Naive thymus-derived CD4-positive, alpha-beta T cell (primary cell): ENCODE data around the gene ZBTB17. TPM values are rescaled to one million over a fixed set of nuclear protein-coding genes. Genes with fewer than 3 reads are reported as not detected.
"Not testable (repeated sequence)": the region's sequence is repeated elsewhere in the genome, so short reads cannot be mapped to it uniquely, and the experiment has no call there.

Source experiments
- ATAC-seq: fragments of 150-1000 bp; cut with Tn5 transposase; 2 replicates; pipeline ENCODE4 v1.10.0; 2021; ENCODE audit warnings: mild to moderate bottlenecking, moderate library complexity
- CTCF ChIA-PET: fragments of 350-600 bp; sonication (Branson Sonifier 250); formaldehyde crosslinking; loops from one replicate; lab custom pipeline; 2021; ENCODE audit warnings: antibody characterized with exemption; lab: Charles Lee
- POLR2A ChIA-PET: fragments of 350-600 bp; sonication (Branson Sonifier 250); formaldehyde crosslinking; loops from one replicate; lab custom pipeline; 2021; ENCODE audit warnings: antibody characterized with exemption, inconsistent platforms; lab: Charles Lee
- DNase-seq, 9 donors: peaks; one replicate each; pipeline versions ENCODE4 v3.0.0 to v3.0.0-alpha.2; 2020 to 2022; ENCODE audit warnings: mixed read lengths in 1 of 9
- H3K27ac ChIP-seq: one replicate; pipeline ENCODE4 v1.7.0; 2013; ENCODE audit warnings: mild to moderate bottlenecking, low read depth, low read length, moderate library complexity
- H3K27me3 ChIP-seq, 2 donors: one replicate each; pipeline ENCODE4 v1.7.0; 2013; ENCODE audit warnings: low read length in 2 of 2, mild to moderate bottlenecking in 2 of 2, moderate library complexity in 2 of 2; ENCODE audit not compliant: control insufficient read depth in 2 of 2, insufficient read depth in 2 of 2
- H3K36me3 ChIP-seq, 3 experiments: 1 replicate in 2 of 3; 2 replicates in 1 of 3; pipeline ENCODE4 v1.7.0; 2013; ENCODE audit warnings: low read length in 3 of 3, mild to moderate bottlenecking in 3 of 3, moderate library complexity in 1 of 3; ENCODE audit not compliant: insufficient read depth in 3 of 3, control insufficient read depth in 2 of 3
- H3K4me1 ChIP-seq, 2 donors: one replicate each; pipeline ENCODE4 v1.7.0; 2013; ENCODE audit warnings: low read length in 2 of 2, mild to moderate bottlenecking in 2 of 2, moderate library complexity in 1 of 2; ENCODE audit not compliant: control insufficient read depth in 2 of 2, insufficient read depth in 2 of 2
- H3K4me3 ChIP-seq: 2 replicates; pipeline ENCODE4 v1.7.0; 2013; ENCODE audit warnings: mild to moderate bottlenecking, low read length
- H3K9me3 ChIP-seq, 3 experiments: 1 replicate in 2 of 3; 2 replicates in 1 of 3; pipeline ENCODE4 v1.7.0; 2013; ENCODE audit warnings: low read length in 3 of 3; ENCODE audit not compliant: control insufficient read depth in 2 of 3
- H3K27ac Mint-ChIP-seq, 9 donors: one replicate each; pipeline ENCODE4 v1.8.0; 2020 to 2022; ENCODE audit warnings: mixed read lengths in 9 of 9, mild to moderate bottlenecking in 8 of 9, moderate library complexity in 5 of 9, inconsistent platforms in 2 of 9
- H3K27me3 Mint-ChIP-seq, 5 donors: one replicate each; pipeline ENCODE4 v1.8.0; 2021 to 2022; ENCODE audit warnings: mixed read lengths in 5 of 5, mild to moderate bottlenecking in 1 of 5
- H3K36me3 Mint-ChIP-seq, 5 donors: one replicate each; pipeline ENCODE4 v1.8.0; 2020 to 2022; ENCODE audit warnings: mixed read lengths in 5 of 5, mild to moderate bottlenecking in 3 of 5, inconsistent platforms in 1 of 5
- H3K4me1 Mint-ChIP-seq, 7 donors: one replicate each; pipeline ENCODE4 v1.8.0; 2020 to 2022; ENCODE audit warnings: mixed read lengths in 7 of 7, mild to moderate bottlenecking in 3 of 7, inconsistent platforms in 1 of 7
- H3K4me3 Mint-ChIP-seq, 10 donors: one replicate each; pipeline ENCODE4 v1.8.0; 2020 to 2022; ENCODE audit warnings: mild to moderate bottlenecking in 10 of 10, mixed read lengths in 10 of 10, moderate library complexity in 6 of 10, inconsistent platforms in 2 of 10
- H3K9me3 Mint-ChIP-seq, 11 donors: one replicate each; pipeline ENCODE4 v1.8.0; 2020 to 2022; ENCODE audit warnings: mixed read lengths in 11 of 11, mild to moderate bottlenecking in 4 of 11, inconsistent platforms in 1 of 11, moderate library complexity in 1 of 11
- intact Hi-C, 2 donors: fragments of 100-400 bp; cut with micrococcal nuclease; formaldehyde crosslinking; loops; one replicate each; pipeline ENCODE4 v1.15.1; 2023
- polyA plus RNA-seq, 2 donors: library from polyadenylated mRNA; unstranded; fragments of 300-500 nt; fragmentation: Illumina TruSeq; gene quantifications; one replicate each; pipeline ENCODE4 v1.2.3, GENCODE V29; 2021
- total RNA-seq, 6 experiments: library from RNA in 5 of 6; stranded (reverse) in 5 of 6; gene quantifications; 1 replicate in 5 of 6; 2 replicates in 1 of 6; pipeline ENCODE4 v1.2.3 and lab custom pipeline; 2021 to 2026

Gene ZBTB17
- total and polyA plus RNA-seq, 7 experiments from 2014 or later = 11.2 to 85.1 (median 63.5) TPM

GRCh38 chr1:15977947-15978346 is 2.0 kb upstream of the ZBTB17 start:
- CTCF ChIA-PET, H3K36me3 Mint-ChIP-seq, DNase-seq, H3K9me3 ChIP-seq, ATAC-seq, H3K4me3 ChIP-seq, H3K36me3 ChIP-seq, H3K27ac ChIP-seq, H3K27me3 ChIP-seq, H3K27me3 Mint-ChIP-seq, POLR2A ChIA-PET, H3K9me3 Mint-ChIP-seq: not testable (repeated sequence)
- peak overlapping the region in 1 of 10 donors; percentile 43 for H3K4me3 Mint-ChIP-seq
- peaks cover 12 to 17% of the 10 kb centered on the region in 2 donors for H3K4me1 ChIP-seq
- peak overlapping the region in 1 of 9 donors; percentile 33 for H3K27ac Mint-ChIP-seq
- intact Hi-C loops = loop anchor here (5.0 to 10.0 kb wide), 5 partner anchors 229 to 937 kb away; partner anchors contain the start of genes FBXO42 (in 2 of the 2), DNAJC16 (in 1 of the 2) and NECAP2 (in 1 of the 2)
- H3K4me1 Mint-ChIP-seq = peaks cover 20 to 33% (median 26%) of the 10 kb centered on the region in 7 donors

GRCh38 chr1:15975358-15975804 is 520 bp downstream of the ZBTB17 start:
- Histone ChIP-seq H3K9me3 (no peaks in the 10 kb centered on the region), H3K4me3 (peak overlapping the region; percentile 76), H3K27me3 (no peaks in the 10 kb centered on the region), H3K36me3 (peaks cover 0 to 22% (median 0%) of the 10 kb centered on the region in 3 experiments), H3K27ac (peak overlapping the region; percentile 83), H3K4me1 (peaks cover 12 to 17% of the 10 kb centered on the region in 2 donors)
- peaks cover 6 to 26% (median 18%) of the 10 kb centered on the region in 5 donors for H3K36me3 Mint-ChIP-seq
- intact Hi-C loops = loop anchor here (1.0 to 10.0 kb wide), 6 partner anchors 9 to 939 kb away; partner anchors contain the start of genes FBXO42 (in 2 of the 2), DNAJC16 (in 1 of the 2) and NECAP2 (in 1 of the 2)
- H3K27ac Mint-ChIP-seq = peak overlapping the region; percentile 25 to 91 (median 78)
- ChIA-PET CTCF (interaction anchor here (1.0 to 1.7 kb wide), 4 partner anchors 33 to 160 kb away, joined by 3 to 8 read pairs (median 4); no protein-coding TSS in a partner anchor), POLR2A (interaction anchor here (0.6 to 1.9 kb wide), 12 partner anchors 11 to 226 kb away, joined by 3 to 20 read pairs (median 4); no protein-coding TSS in a partner anchor)
- ATAC-seq (peak; percentile 72), DNase-seq (peak in 2 of 9 donors; percentile 56 to 88)
- H3K4me3 Mint-ChIP-seq = peak overlapping the region; percentile 82 to 94 (median 90)
- no peaks in the 10 kb centered on the region for H3K27me3 Mint-ChIP-seq
- peaks cover 0 to 3% (median 0%) of the 10 kb centered on the region in 11 donors for H3K9me3 Mint-ChIP-seq
- peaks cover 22 to 46% (median 42%) of the 10 kb centered on the region in 7 donors for H3K4me1 Mint-ChIP-seq

- H3K27me3 ChIP-seq = no peaks in the 10 kb centered on the region
- POLR2A ChIA-PET = interaction anchor here (0.7 to 1.9 kb wide), 5 partner anchors 10 to 181 kb away, joined by 3 to 20 read pairs (median 4); no protein-coding TSS in a partner anchor
- DNase-seq (no peak), ATAC-seq (no peak)
- Mint-ChIP-seq H3K27me3 (no peaks in the 10 kb centered on the region), H3K4me1 (peaks cover 25 to 49% (median 45%) of the 10 kb centered on the region in 7 donors), H3K9me3 (peaks cover 0 to 3% (median 0%) of the 10 kb centered on the region in 11 donors), H3K4me3 (peak overlapping the region; percentile 82 to 94 (median 90)), H3K27ac (peak overlapping the region; percentile 11 to 90 (median 70)), H3K36me3 (peaks cover 6 to 29% (median 21%) of the 10 kb centered on the region in 5 donors)
- H3K4me3 ChIP-seq = peak overlapping the region; percentile 76
- CTCF ChIA-PET = interaction anchor here (0.7 kb wide), 1 partner anchor 25 kb away, joined by 5 read pairs; no protein-coding TSS in a partner anchor
- peak overlapping the region; percentile 83 for H3K27ac ChIP-seq
- peaks cover 12 to 17% of the 10 kb centered on the region in 2 donors for H3K4me1 ChIP-seq
- intact Hi-C loops = loop anchor here (1.0 to 10.0 kb wide), 6 partner anchors 9 to 940 kb away; partner anchors contain the start of genes FBXO42 (in 2 of the 2), DNAJC16 (in 1 of the 2) and NECAP2 (in 1 of the 2)
- H3K9me3 ChIP-seq = no peaks in the 10 kb centered on the region
- H3K36me3 ChIP-seq = peaks cover 0 to 23% (median 0%) of the 10 kb centered on the region in 3 experiments
These were observed 1.0 kb downstream of the ZBTB17 start for GRCh38 chr1:15974855-15975254.

GRCh38 chr1:15973772-15974171 is 2.1 kb downstream of the ZBTB17 start:
- Mint-ChIP-seq H3K9me3 (peaks cover 0 to 3% (median 0%) of the 10 kb centered on the region in 11 donors), H3K27me3 (no peaks in the 10 kb centered on the region), H3K36me3 (peaks cover 6 to 36% (median 25%) of the 10 kb centered on the region in 5 donors), H3K4me1 (peaks cover 25 to 51% (median 47%) of the 10 kb centered on the region in 7 donors), H3K4me3 (peak overlapping the region in 7 of 10 donors; percentile 0 to 93 (median 22)), H3K27ac (peak overlapping the region in 3 of 9 donors; percentile 36 to 56 (median 39))
- ChIA-PET CTCF (interaction anchor here (0.7 kb wide), 1 partner anchor 92 kb away, joined by 3 read pairs; no protein-coding TSS in a partner anchor), POLR2A (interaction anchor here (0.6 kb wide), 1 partner anchor 59 kb away, joined by 3 read pairs; no protein-coding TSS in a partner anchor)
- no peak for ATAC-seq
- H3K4me3 ChIP-seq = no peak overlapping the region
- H3K36me3 ChIP-seq = peaks cover 0 to 31% (median 0%) of the 10 kb centered on the region in 3 experiments
- intact Hi-C loops = loop anchor here in 1 of 2 donors (10.0 kb wide), 1 partner anchor 941 kb away; no protein-coding TSS in a partner anchor
- H3K9me3 ChIP-seq = no peaks in the 10 kb centered on the region
- peaks cover 14 to 17% of the 10 kb centered on the region in 2 donors for H3K4me1 ChIP-seq
- no peak overlapping the region for H3K27ac ChIP-seq
- DNase-seq = no peak
- H3K27me3 ChIP-seq = no peaks in the 10 kb centered on the region

- Histone ChIP-seq H3K27me3 (no peaks in the 10 kb centered on the region), H3K36me3 (peaks cover 0 to 40% (median 0%) of the 10 kb centered on the region in 3 experiments), H3K9me3 (no peaks in the 10 kb centered on the region), H3K4me1 (peaks cover 14 to 17% of the 10 kb centered on the region in 2 donors), H3K27ac (no peak overlapping the region), H3K4me3 (no peak overlapping the region)
- Mint-ChIP-seq H3K27me3 (no peaks in the 10 kb centered on the region), H3K9me3 (peaks cover 0 to 3% (median 0%) of the 10 kb centered on the region in 11 donors), H3K4me3 (peak overlapping the region in 2 of 10 donors; percentile 10 to 16), H3K4me1 (peaks cover 29 to 62% (median 58%) of the 10 kb centered on the region in 7 donors), H3K36me3 (peaks cover 6 to 44% (median 29%) of the 10 kb centered on the region in 5 donors), H3K27ac (no peak overlapping the region)
- intact Hi-C loops = loop anchor here in 1 of 2 donors (10.0 kb wide), 1 partner anchor 942 kb away; no protein-coding TSS in a partner anchor
- CTCF ChIA-PET = no interaction called here
- POLR2A ChIA-PET = no interaction called here
- DNase-seq (no peak), ATAC-seq (no peak)
These were observed 3.5 kb downstream of the ZBTB17 start for GRCh38 chr1:15972409-15972808.

DNA sequence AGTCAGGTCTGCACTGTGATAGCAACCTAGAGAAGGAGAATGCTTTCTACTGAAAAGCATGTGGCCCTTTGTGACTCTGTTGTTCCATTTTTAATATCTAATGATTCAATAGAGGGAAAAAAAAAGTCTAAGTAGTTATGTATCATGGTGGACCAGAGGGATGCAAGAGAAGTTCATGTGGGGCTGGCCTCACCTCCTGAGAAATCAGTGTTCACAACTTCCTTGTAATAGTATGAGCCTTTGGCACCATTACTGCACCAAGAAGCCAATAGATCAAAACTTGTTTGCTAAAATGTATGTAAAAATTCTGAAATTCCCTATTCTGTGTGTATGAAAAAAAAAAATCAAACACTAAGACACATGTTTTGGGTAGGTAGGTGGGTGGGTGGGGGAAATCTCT is 5.0 kb downstream of the ZBTB17 start:
- CTCF ChIA-PET = no interaction called here
- Mint-ChIP-seq H3K9me3 (peaks cover 0 to 3% (median 0%) of the 10 kb centered on the region in 11 donors), H3K4me3 (no peak overlapping the region)

More for the DNA sequence above, 5.0 kb downstream of the ZBTB17 start:
- Mint-ChIP-seq H3K36me3 (peaks cover 6 to 49% (median 29%) of the 10 kb centered on the region in 5 donors), H3K27ac (no peak overlapping the region), H3K4me1 (peaks cover 32 to 68% (median 62%) of the 10 kb centered on the region in 7 donors), H3K27me3 (no peaks in the 10 kb centered on the region)
- Histone ChIP-seq H3K4me1 (peaks cover 14 to 16% of the 10 kb centered on the region in 2 donors), H3K27ac (no peak overlapping the region), H3K9me3 (no peaks in the 10 kb centered on the region), H3K4me3 (no peak overlapping the region), H3K36me3 (peaks cover 0 to 40% (median 0%) of the 10 kb centered on the region in 3 experiments), H3K27me3 (no peaks in the 10 kb centered on the region)
- intact Hi-C loops = loop anchor here in 1 of 2 donors (10.0 kb wide), 1 partner anchor 944 kb away; no protein-coding TSS in a partner anchor
- POLR2A ChIA-PET = no interaction called here
- ATAC-seq (no peak), DNase-seq (no peak)
